ENCODE results near the gene ARL14EP. TPM values are rescaled to one million over a fixed set of nuclear protein-coding genes. Genes with fewer than 3 reads are reported as not detected.

ARL14EP gene
- total RNA-seq, 6 donors from 2014 or later: 3.8 to 61.1 (median 21.6) TPM

- H3K27ac ChIP-seq: no peak overlapping the region
- H3K4me3 ChIP-seq: no peak overlapping the region
- no peaks in the 10 kb centered on the region for H3K27me3 ChIP-seq
- TF ChIP-seq POLR2AphosphoS5 (IDR thresholded peaks at IDR 0.05) (no peak), POLR2A (IDR thresholded peaks at IDR 0.05) (no peak), EP300 (IDR thresholded peaks at IDR 0.05) (no peak), CTCF (IDR thresholded peaks at IDR 0.05) (no peak)
- ATAC-seq (ENCODE audit: low FRiP score in 2 of 2) (no peak), DNase-seq (no peak)
- no peaks in the 10 kb centered on the region for H3K36me3 ChIP-seq
- H3K4me1 ChIP-seq: no peaks in the 10 kb centered on the region
- WGBS, 2 donors: 87% methylated on average over 9 of the region's 9 CpGs
- no peaks in the 10 kb centered on the region for H3K9me3 ChIP-seq
These were observed 42.1 kb downstream of the ARL14EP start for GRCh38 chr11:30364837-30365482.

GRCh38 chr11:30365793-30366517, 43.1 kb downstream of the ARL14EP start:
- no peak overlapping the region for H3K27ac ChIP-seq
- no peaks in the 10 kb centered on the region for H3K4me1 ChIP-seq
- H3K9me3 ChIP-seq: no peaks in the 10 kb centered on the region
- ATAC-seq (ENCODE audit: low FRiP score in 2 of 2): no peak
- H3K27me3 ChIP-seq: no peaks in the 10 kb centered on the region
- no peak overlapping the region for H3K4me3 ChIP-seq
- no peaks in the 10 kb centered on the region for H3K36me3 ChIP-seq
- WGBS, 2 donors: 88 to 96% methylated on average over 3 of the region's 3 CpGs
- TF ChIP-seq POLR2A (IDR thresholded peaks at IDR 0.05): no peak
- no peak for TF ChIP-seq CTCF (IDR thresholded peaks at IDR 0.05)
- TF ChIP-seq EP300 (IDR thresholded peaks at IDR 0.05): no peak
- TF ChIP-seq POLR2AphosphoS5 (IDR thresholded peaks at IDR 0.05): no peak
- DNase-seq: no peak

- WGBS, 2 donors: 90% methylated on average over 4 of the region's 4 CpGs
- TF ChIP-seq POLR2AphosphoS5 (IDR thresholded peaks at IDR 0.05): no peak
- TF ChIP-seq CTCF (IDR thresholded peaks at IDR 0.05): no peak
These were observed 45.5 kb downstream of the ARL14EP start for GRCh38 chr11:30368394-30368793.

GRCh38 chr11:30370164-30370563, 47.3 kb downstream of the ARL14EP start:
- H3K36me3 ChIP-seq: no peaks in the 10 kb centered on the region
- no peak overlapping the region for H3K27ac ChIP-seq
- H3K27me3 ChIP-seq: no peaks in the 10 kb centered on the region
- H3K4me1 ChIP-seq: no peaks in the 10 kb centered on the region
- H3K9me3 ChIP-seq: no peaks in the 10 kb centered on the region
- ATAC-seq (ENCODE audit: low FRiP score in 2 of 2): no peak
- no peak overlapping the region for H3K4me3 ChIP-seq
- DNase-seq: no peak
- WGBS, 2 donors: 84 to 86% methylated on average over 1 of the region's 1 CpG
- TF ChIP-seq POLR2A (IDR thresholded peaks at IDR 0.05) (no peak), CTCF (IDR thresholded peaks at IDR 0.05) (no peak), POLR2AphosphoS5 (IDR thresholded peaks at IDR 0.05) (no peak), EP300 (IDR thresholded peaks at IDR 0.05) (no peak)

More at GRCh38 chr11:30368394-30368793, 45.5 kb downstream of the ARL14EP start:
- no peak for ATAC-seq (ENCODE audit: low FRiP score in 2 of 2)
- no peak overlapping the region for H3K4me3 ChIP-seq
- no peak overlapping the region for H3K27ac ChIP-seq
- no peaks in the 10 kb centered on the region for H3K9me3 ChIP-seq
- H3K27me3 ChIP-seq: no peaks in the 10 kb centered on the region
- H3K4me1 ChIP-seq: no peaks in the 10 kb centered on the region
- no peak for DNase-seq
- H3K36me3 ChIP-seq: no peaks in the 10 kb centered on the region
